SK-N-SH treated with all-trans-retinoic acid at 6 μM for 48 hours (cell line): Measurements from ENCODE around the gene NIT2.

Experiments used
- ARNTL ChIP-seq: fragments of 450-650 bp; formaldehyde crosslinking; IDR thresholded peaks from 2 replicates; pipeline ENCODE4 v1.5.0; 2020; ENCODE audit warnings: low read depth, mild to moderate bottlenecking, moderate library complexity, borderline replicate concordance
- BACH2 ChIP-seq: fragments of 250-450 bp; sonication (Bioruptor Pico); IDR thresholded peaks from 2 replicates; pipeline ENCODE4 v1.9.0; 2021; ENCODE audit warnings: mild to moderate bottlenecking, borderline replicate concordance
- CREB5 ChIP-seq: fragments of 250-450 bp; sonication (Bioruptor Pico); IDR thresholded peaks from 2 replicates; pipeline ENCODE4 v1.5.1; 2020; ENCODE audit warnings: low read depth, mild to moderate bottlenecking, moderate library complexity
- CSDC2 ChIP-seq: fragments of 250-450 bp; sonication (Bioruptor Pico); IDR thresholded peaks from 2 replicates; pipeline ENCODE4 v1.5.0; 2020; ENCODE audit warnings: mild to moderate bottlenecking, moderate library complexity
- PPARA ChIP-seq: fragments of 250-450 bp; sonication (Bioruptor Pico); IDR thresholded peaks from 2 replicates; pipeline ENCODE4 v1.5.0; 2020; ENCODE audit warnings: mild to moderate bottlenecking, borderline replicate concordance
- RARB ChIP-seq: fragments of 250-450 bp; sonication (Bioruptor Pico); IDR thresholded peaks from 2 replicates; pipeline ENCODE4 v1.8.0; 2021; ENCODE audit warnings: mild to moderate bottlenecking, moderate library complexity
- TCF4 ChIP-seq: fragments of 250-450 bp; sonication (Bioruptor Pico); IDR thresholded peaks from 2 replicates; pipeline ENCODE4 v1.8.0; 2021; ENCODE audit warnings: mild to moderate bottlenecking, moderate library complexity, borderline replicate concordance
- TOX ChIP-seq: fragments of 250-450 bp; sonication (Bioruptor Pico); IDR thresholded peaks from 2 replicates; pipeline ENCODE4 v1.8.0; 2021; ENCODE audit warnings: mild to moderate bottlenecking, moderate library complexity, borderline replicate concordance
- ZC3H10 ChIP-seq: fragments of 250-450 bp; sonication (Bioruptor Pico); IDR thresholded peaks from 2 replicates; pipeline ENCODE4 v1.5.1; 2021; ENCODE audit warnings: mild to moderate bottlenecking, moderate library complexity
- ZFP3 ChIP-seq: fragments of 250-450 bp; sonication (Bioruptor Pico); IDR thresholded peaks from 2 replicates; pipeline ENCODE4 v1.5.0; 2020; ENCODE audit warnings: mild to moderate bottlenecking, moderate library complexity
- ZNF565 ChIP-seq: fragments of 450-650 bp; formaldehyde crosslinking; conservative IDR thresholded peaks from 2 replicates; pipeline ENCODE4 v1.5.0; 2020; ENCODE audit warnings: low read depth, mild to moderate bottlenecking, moderate library complexity
- ZNF8 ChIP-seq: fragments of 450-650 bp; formaldehyde crosslinking; IDR thresholded peaks from 2 replicates; pipeline ENCODE4 v1.5.0; 2020; ENCODE audit warnings: mild to moderate bottlenecking, moderate library complexity
- TF ChIP-seq, protein P1 (sequence below): fragments of 250-450 bp; sonication (Bioruptor Pico); IDR thresholded peaks from 2 replicates; pipeline ENCODE4 v1.8.0; 2020; ENCODE audit warnings: mild to moderate bottlenecking, moderate library complexity, borderline replicate concordance

DNA sequence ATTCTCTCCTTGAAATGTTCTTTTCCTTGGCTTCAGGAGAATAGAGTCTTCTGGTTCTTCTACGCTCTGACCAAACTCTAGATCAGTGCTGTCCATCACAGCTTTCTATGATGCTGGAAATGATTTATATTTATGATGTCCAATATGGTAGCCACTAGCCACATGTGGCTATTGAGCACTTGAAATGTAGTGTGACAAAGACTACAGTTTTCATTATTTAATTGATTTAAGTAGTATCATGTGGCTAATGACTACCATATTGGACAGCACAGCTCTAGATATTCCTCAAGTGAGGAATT is 69.6 kb downstream of the NIT2 start:
- TF ChIP-seq RARB (CRISPR knock-in tag): no peak
- TF ChIP-seq ZNF8 (CRISPR knock-in tag): no peak
- TF ChIP-seq CSDC2 (CRISPR knock-in tag): no peak
- TF ChIP-seq, protein P1, sequence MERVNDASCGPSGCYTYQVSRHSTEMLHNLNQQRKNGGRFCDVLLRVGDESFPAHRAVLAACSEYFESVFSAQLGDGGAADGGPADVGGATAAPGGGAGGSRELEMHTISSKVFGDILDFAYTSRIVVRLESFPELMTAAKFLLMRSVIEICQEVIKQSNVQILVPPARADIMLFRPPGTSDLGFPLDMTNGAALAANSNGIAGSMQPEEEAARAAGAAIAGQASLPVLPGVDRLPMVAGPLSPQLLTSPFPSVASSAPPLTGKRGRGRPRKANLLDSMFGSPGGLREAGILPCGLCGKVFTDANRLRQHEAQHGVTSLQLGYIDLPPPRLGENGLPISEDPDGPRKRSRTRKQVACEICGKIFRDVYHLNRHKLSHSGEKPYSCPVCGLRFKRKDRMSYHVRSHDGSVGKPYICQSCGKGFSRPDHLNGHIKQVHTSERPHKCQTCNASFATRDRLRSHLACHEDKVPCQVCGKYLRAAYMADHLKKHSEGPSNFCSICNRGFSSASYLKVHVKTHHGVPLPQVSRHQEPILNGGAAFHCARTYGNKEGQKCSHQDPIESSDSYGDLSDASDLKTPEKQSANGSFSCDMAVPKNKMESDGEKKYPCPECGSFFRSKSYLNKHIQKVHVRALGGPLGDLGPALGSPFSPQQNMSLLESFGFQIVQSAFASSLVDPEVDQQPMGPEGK (CRISPR knock-in tag): no peak
- no peak for TF ChIP-seq ARNTL
- TF ChIP-seq ZNF565 (CRISPR knock-in tag): no peak
- no peak for TF ChIP-seq CREB5 (CRISPR knock-in tag)
- no peak for TF ChIP-seq ZC3H10 (CRISPR knock-in tag)
- no peak for TF ChIP-seq ZFP3 (CRISPR knock-in tag)
- TF ChIP-seq PPARA (CRISPR knock-in tag): no peak
- TF ChIP-seq BACH2 (CRISPR knock-in tag): no peak
- no peak for TF ChIP-seq TCF4
- no peak for TF ChIP-seq TOX (CRISPR knock-in tag)
